SJCRH30 (cell line): ENCODE data around the gene PLPP1. TPM values are rescaled to one million over a fixed set of nuclear protein-coding genes. Genes with fewer than 3 reads are reported as not detected.
A peak's percentile ranks its signal among the peaks of the same experiment; 100 is the strongest.
"Not testable (repeated sequence)": the region's sequence is repeated elsewhere in the genome, so short reads cannot be mapped to it uniquely, and the experiment has no call there.

Experiments
- DNase-seq, 2 experiments: peaks; one replicate each; pipeline ENCODE4 v3.0.0-alpha.2; 2015 to 2020
- H3K27ac ChIP-seq: fragments of 250-450 bp; sonication (Bioruptor Pico); 2 replicates; pipeline ENCODE4 v1.5.1; 2020; ENCODE audit warnings: mild to moderate bottlenecking, moderate library complexity
- H3K27me3 ChIP-seq: fragments of 250-450 bp; sonication (Bioruptor Pico); 2 replicates; pipeline ENCODE4 v1.5.1; 2020; ENCODE audit warnings: mild to moderate bottlenecking, moderate library complexity
- H3K36me3 ChIP-seq: fragments of 250-450 bp; sonication (Bioruptor Pico); 2 replicates; pipeline ENCODE4 v1.5.1; 2020; ENCODE audit warnings: mild to moderate bottlenecking, moderate library complexity
- H3K4me1 ChIP-seq: fragments of 250-450 bp; sonication (Bioruptor Pico); 2 replicates; pipeline ENCODE4 v1.5.1; 2020; ENCODE audit warnings: mild to moderate bottlenecking, moderate library complexity
- H3K4me3 ChIP-seq: fragments of 250-450 bp; sonication (Bioruptor Pico); 2 replicates; pipeline ENCODE4 v1.5.1; 2020; ENCODE audit warnings: mild to moderate bottlenecking, moderate library complexity
- H3K9me3 ChIP-seq: fragments of 250-450 bp; sonication (Bioruptor Pico); replicated peaks from 2 replicates; pipeline ENCODE4 v1.5.1; 2020; ENCODE audit warnings: mild to moderate bottlenecking, moderate library complexity
- total RNA-seq: library from RNA; depleted of rRNA; stranded (reverse); fragments of >200 nt; shearing (Covaris generic); gene quantifications from 2 replicates; pipeline ENCODE4 v1.2.3, GENCODE V29; 2014

Gene PLPP1
- total RNA-seq, 1 experiment from 2014 or later = 35.1 TPM

DNA sequence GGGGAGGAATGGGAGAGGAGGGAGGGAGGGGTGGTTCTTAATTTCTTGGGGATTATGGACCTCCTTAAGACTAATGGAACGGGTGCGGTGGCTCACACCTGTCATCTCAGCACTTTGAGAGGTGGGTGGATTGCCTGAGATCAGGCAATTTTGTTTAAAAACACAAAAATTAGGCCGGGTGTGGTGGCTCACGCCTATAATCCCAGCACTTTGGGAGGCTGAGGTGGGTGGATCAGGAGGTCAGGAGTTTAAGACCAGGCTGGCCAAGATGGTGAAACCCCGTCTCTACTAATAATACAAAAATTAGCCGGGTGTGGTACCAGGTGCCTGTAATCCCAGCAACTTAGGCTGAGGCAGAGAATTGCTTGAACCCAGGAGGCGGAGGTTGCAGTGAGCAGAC is 30.8 kb downstream of the PLPP1 start:
- not testable (repeated sequence) for H3K4me3 ChIP-seq, H3K27me3 ChIP-seq, H3K27ac ChIP-seq, DNase-seq, H3K36me3 ChIP-seq, H3K4me1 ChIP-seq, H3K9me3 ChIP-seq

DNA sequence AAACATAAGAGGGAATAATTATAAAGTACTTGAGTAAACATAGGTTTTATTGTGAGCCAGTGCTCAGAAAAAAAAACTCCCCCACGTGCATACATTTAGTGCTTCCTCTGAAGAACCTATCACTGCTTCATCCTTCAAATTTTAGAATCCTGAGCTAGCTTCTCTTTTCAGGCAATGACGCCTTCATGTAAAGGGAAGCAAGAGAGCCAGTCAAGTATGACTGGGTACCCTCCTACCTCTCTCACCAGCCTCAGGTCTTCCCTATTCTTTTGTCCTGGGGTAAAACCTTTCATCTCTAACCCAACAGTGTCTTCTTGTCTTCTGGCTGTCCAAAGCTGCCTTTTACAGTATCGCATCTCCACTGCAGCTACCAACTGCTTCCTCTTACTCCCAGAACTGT is 32.0 kb downstream of the PLPP1 start:
- no peaks in the 10 kb centered on the region for H3K36me3 ChIP-seq
- H3K27ac ChIP-seq = no peak overlapping the region
- no peak for DNase-seq
- H3K27me3 ChIP-seq = no peaks in the 10 kb centered on the region
- peaks cover 9% of the 10 kb centered on the region; the same call in 1 of the 2 replicates for H3K4me1 ChIP-seq
- no peaks in the 10 kb centered on the region for H3K9me3 ChIP-seq
- H3K4me3 ChIP-seq = no peak overlapping the region

DNA sequence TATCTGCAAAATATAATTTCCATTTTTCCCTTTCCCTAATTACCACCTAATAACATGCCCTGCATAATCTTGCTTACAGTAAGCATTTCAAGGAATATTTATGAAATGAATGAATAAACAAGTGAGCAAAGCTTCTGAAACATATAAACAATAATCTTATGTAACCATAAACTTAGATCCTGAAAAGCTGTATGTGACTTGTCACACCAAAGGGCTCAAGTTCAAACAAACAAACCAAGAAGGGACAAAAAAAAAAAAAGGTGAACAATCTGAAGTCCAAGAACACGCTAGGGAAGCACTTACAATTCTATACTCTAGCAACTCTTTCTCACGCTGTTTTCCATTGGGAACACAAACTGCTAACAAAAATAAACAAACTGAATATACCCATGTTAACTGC is 36.3 kb downstream of the PLPP1 start:
- no peak overlapping the region for H3K27ac ChIP-seq
- H3K4me3 ChIP-seq = no peak overlapping the region
- no peaks in the 10 kb centered on the region for H3K9me3 ChIP-seq
- no peaks in the 10 kb centered on the region for H3K27me3 ChIP-seq
- DNase-seq = no peak
- no peaks in the 10 kb centered on the region for H3K4me1 ChIP-seq
- H3K36me3 ChIP-seq = no peaks in the 10 kb centered on the region

DNA sequence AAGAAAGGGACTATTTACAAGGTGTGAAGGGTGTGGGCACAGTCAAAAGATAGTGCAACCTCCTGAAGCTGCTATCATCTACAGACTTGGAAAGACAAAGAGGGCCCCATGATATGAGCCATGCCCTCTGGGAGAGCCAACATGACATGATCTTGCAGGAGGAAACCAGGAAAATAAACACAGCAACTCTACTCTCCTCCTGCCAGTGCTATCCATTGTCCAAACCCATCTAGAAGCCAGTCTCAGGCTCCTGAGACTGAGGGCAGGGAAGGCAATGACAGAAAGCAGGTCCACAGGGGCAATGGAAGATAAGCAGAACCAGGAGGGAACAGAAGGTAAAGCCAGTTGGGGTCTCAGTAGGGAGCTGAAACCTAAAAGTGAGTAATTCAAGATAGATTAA is 37.1 kb downstream of the PLPP1 start:
- Histone ChIP-seq H3K4me1 (no peaks in the 10 kb centered on the region), H3K4me3 (no peak overlapping the region), H3K27ac (no peak overlapping the region), H3K9me3 (no peaks in the 10 kb centered on the region), H3K36me3 (no peaks in the 10 kb centered on the region), H3K27me3 (no peaks in the 10 kb centered on the region)
- no peak for DNase-seq

DNA sequence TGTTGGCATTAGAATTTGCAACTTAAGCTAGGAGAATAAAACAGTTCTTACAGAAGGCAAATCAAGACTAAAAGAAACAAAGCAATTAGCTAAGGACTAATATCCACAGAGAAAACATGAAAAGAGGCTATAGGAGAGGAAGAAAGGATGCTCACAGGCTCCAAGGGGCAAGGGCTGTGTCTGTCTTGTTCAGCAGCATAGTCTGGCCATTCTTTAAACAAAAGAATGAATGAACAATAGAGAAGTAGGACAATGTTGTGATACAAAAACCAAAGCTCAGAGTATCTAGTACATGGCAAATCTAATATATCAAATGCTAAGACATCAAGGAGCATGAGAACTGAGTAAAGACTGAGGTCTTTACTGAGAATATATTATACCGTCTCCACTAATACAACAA is 39.5 kb downstream of the PLPP1 start:
- Histone ChIP-seq H3K4me1 (peaks cover 4% of the 10 kb centered on the region; the same call in 1 of the 2 replicates), H3K4me3 (no peak overlapping the region), H3K36me3 (no peaks in the 10 kb centered on the region), H3K27me3 (no peaks in the 10 kb centered on the region), H3K27ac (no peak overlapping the region), H3K9me3 (no peaks in the 10 kb centered on the region)
- no peak for DNase-seq

DNA sequence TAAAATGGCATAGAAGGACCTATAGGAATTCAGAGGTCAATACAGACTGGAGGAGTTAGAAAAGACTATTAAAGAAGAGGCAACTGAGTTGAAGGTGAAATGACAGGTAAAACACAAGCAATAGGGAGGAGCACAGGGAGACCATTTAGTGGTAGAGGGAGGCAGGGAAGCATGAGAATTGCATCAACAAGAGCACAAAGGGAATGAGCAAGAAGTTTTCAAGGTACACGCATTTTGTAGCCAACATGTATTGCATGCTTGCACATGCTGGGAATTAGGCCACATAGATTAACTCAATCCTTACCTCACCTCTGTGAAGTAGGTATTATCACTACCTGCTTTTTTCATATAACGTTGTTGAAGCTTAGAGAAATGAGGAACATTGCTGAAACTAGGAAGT is 42.3 kb downstream of the PLPP1 start:
- H3K27me3 ChIP-seq = no peaks in the 10 kb centered on the region
- no peaks in the 10 kb centered on the region for H3K36me3 ChIP-seq
- H3K4me3 ChIP-seq = no peak overlapping the region
- DNase-seq = no peak
- H3K4me1 ChIP-seq = peaks cover 4% of the 10 kb centered on the region; the same call in 1 of the 2 replicates
- H3K9me3 ChIP-seq = 0 out of 2 replicates have a peak, but pooled peaks cover 3% of the 10 kb centered on the region
- no peak overlapping the region for H3K27ac ChIP-seq

DNA sequence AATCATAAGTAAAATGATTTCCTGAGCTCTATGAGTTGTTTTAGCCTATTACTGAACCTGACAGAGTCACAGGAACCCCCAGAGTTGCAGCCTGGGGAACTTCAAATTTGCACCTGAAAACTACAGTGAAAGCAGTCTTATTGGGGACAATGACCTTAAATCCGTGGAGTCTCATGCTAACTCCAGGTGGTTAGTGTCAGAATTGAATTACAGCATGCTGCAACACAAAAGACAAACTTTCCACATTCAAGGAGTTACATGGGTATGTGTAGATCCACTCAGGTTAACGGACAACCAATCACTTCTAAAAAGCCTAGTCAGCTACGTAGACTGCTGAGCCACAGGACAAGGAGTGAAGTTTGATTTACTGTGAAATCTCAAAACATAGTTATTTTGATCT is 49.7 kb downstream of the PLPP1 start:
- Histone ChIP-seq H3K4me1 (peaks cover 22% of the 10 kb centered on the region), H3K4me3 (no peak overlapping the region)

DNA sequence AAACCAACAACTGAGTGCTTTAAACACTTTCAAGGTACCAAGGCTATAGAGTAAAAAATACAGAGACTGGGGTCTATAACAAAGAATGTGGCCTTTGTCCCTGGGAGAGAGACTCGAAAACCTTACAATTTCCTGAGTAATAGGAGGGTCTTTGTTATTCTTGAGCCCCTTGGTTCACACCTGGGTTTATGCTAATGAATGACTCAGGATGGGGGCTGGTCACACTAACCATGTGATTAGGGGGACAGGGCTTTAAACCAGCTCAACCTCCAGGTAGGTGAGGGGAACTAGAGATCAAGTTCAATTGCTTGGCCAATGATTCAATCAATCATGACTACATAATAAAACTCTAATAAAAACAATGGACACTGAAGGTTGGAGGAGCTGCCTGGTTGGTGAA is 50.2 kb downstream of the PLPP1 start:
- Histone ChIP-seq H3K9me3 (0 out of 2 replicates have a peak, but pooled peaks cover 2% of the 10 kb centered on the region), H3K27me3 (no peaks in the 10 kb centered on the region), H3K4me3 (no peak overlapping the region), H3K27ac (no peak overlapping the region), H3K36me3 (peaks cover 5% of the 10 kb centered on the region; the same call in 1 of the 2 replicates), H3K4me1 (peaks cover 25% of the 10 kb centered on the region)
- DNase-seq = no peak

More for the DNA sequence above, 49.7 kb downstream of the PLPP1 start:
- Histone ChIP-seq H3K9me3 (0 out of 2 replicates have a peak, but pooled peaks cover 3% of the 10 kb centered on the region), H3K27ac (no peak overlapping the region), H3K27me3 (no peaks in the 10 kb centered on the region), H3K36me3 (peaks cover 5% of the 10 kb centered on the region; the same call in 1 of the 2 replicates)
- no peak for DNase-seq

DNA sequence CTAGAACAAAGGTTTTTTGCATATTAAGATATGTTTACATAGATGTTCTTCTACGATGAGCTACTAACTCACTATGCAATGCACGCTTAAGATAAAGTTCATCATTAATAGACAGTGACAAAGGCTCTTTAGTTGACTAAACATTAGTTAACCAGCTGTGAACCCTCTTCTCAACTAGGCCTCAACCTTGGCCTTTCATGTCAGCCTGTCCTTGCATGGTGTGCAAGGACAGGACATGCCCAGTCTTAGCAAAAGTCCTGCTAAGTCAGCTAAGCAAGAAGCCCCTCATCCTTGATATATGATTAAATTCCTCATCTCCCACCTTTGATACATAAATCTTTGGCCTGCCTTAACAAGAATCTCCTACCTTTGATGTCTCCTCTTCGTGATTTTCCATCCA is 50.9 kb downstream of the PLPP1 start:
- H3K9me3 ChIP-seq = no peaks in the 10 kb centered on the region
- peaks cover 25% of the 10 kb centered on the region for H3K4me1 ChIP-seq
- no peaks in the 10 kb centered on the region for H3K27me3 ChIP-seq
- H3K4me3 ChIP-seq = no peak overlapping the region
- H3K36me3 ChIP-seq = peaks cover 5% of the 10 kb centered on the region; the same call in 1 of the 2 replicates
- H3K27ac ChIP-seq = no peak overlapping the region
- DNase-seq = no peak

DNA sequence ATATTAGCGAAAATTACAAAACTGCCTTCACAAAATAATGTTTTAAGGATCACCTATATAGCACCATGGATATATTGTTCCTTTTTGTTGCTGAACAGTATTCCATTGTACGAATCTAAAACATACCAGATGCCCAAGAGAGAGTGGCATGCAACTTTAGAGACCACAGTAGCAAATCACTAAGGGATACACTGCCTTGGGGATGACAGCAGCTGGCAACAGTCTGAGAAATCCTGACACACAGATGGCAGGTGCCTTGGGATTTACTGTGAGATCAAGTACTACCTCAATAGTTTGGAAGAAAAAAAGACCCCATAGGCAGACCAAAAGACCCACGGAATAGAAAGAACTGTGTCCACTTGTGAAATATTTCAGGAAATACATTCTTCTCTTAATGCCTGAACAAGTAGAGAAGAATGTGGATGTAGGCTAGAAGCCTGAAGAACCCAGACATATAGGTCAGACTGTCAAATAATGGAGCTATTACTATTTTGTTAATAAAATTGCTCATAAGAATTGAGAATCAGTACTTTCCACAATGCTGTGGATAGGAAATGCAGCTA is 53.4 kb downstream of the PLPP1 start:
- peaks cover 5% of the 10 kb centered on the region; the same call in 1 of the 2 replicates for H3K36me3 ChIP-seq
- peaks cover 25% of the 10 kb centered on the region for H3K4me1 ChIP-seq
- H3K27me3 ChIP-seq = no peaks in the 10 kb centered on the region
- H3K4me3 ChIP-seq = no peak overlapping the region
- DNase-seq = peak; percentile 81 to 92
- H3K9me3 ChIP-seq = no peaks in the 10 kb centered on the region
- peak overlapping the region; percentile 55 for H3K27ac ChIP-seq

DNA sequence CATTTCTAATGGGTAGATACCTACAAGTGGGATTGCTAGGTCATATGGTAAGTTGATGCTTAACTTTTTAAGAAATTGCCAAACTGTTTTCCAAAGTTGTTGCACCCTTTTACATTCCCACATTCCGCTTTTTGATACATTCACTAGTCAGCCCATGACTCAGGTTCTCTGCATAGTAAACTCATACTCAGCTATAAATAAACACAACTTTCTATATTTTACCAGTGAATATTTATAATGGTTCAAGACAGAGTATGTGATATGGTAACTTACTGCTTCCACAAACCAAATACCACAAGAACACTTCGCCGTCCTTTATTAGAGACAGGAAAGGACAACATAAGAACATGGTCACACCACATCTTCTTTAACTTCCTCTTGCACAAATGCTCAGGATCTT is 54.0 kb downstream of the PLPP1 start:
- peaks cover 5% of the 10 kb centered on the region; the same call in 1 of the 2 replicates for H3K36me3 ChIP-seq
- H3K4me3 ChIP-seq = no peak overlapping the region
- H3K27me3 ChIP-seq = no peaks in the 10 kb centered on the region
- peaks cover 25% of the 10 kb centered on the region for H3K4me1 ChIP-seq
- H3K9me3 ChIP-seq = no peaks in the 10 kb centered on the region
- H3K27ac ChIP-seq = peak overlapping the region; percentile 55
- DNase-seq = no peak

DNA sequence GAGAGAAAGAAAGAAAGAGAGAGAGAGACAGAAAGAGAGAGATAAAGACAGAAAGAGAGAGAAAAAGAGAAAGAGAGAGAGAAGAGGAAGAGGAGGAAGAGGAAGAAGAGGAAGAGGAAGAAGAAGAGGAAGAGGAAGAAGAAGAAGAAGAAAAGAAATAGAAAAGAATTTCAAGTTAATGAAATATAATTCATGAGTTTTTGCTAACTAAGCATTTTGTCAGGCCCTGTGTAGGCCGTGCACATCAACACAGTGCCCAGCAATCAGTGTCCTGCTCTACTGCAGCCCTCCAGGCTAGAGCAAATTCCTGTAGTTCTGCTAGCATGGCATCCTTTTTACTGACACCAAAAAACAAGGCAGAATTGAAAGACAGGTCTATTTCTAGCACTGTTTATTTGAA is 62.1 kb downstream of the PLPP1 start:
- no peak overlapping the region for H3K4me3 ChIP-seq
- H3K36me3 ChIP-seq = 0 out of 2 replicates have a peak, but pooled peaks cover 2% of the 10 kb centered on the region
- no peaks in the 10 kb centered on the region; the same call in 1 of the 2 replicates for H3K9me3 ChIP-seq
- H3K27me3 ChIP-seq = no peaks in the 10 kb centered on the region
- H3K27ac ChIP-seq = no peak overlapping the region
- peaks cover 18% of the 10 kb centered on the region for H3K4me1 ChIP-seq
- DNase-seq = no peak

DNA sequence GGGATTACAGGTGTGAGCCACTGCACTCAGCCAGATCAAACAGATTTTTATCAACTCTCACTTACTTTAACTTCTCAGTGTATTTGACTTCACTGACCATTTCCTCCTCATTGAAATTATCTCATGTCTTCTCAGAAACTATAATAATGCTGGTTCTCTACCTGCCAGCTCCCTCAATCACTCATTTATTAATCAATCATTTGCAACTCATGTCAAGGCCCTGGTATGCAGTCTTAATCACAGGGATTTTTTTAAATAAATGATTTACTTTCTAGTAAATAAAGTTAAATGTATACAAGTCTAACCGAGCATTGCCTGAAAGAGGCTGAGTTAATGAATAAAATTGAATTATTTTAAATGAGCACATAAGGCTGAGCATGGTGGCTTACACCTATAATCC is 63.3 kb downstream of the PLPP1 start:
- Histone ChIP-seq H3K27ac (no peak overlapping the region), H3K9me3 (no peaks in the 10 kb centered on the region; the same call in 1 of the 2 replicates), H3K27me3 (no peaks in the 10 kb centered on the region), H3K36me3 (peaks cover 5% of the 10 kb centered on the region; the same call in 1 of the 2 replicates), H3K4me3 (no peak overlapping the region), H3K4me1 (peaks cover 21% of the 10 kb centered on the region)
- DNase-seq = no peak

DNA sequence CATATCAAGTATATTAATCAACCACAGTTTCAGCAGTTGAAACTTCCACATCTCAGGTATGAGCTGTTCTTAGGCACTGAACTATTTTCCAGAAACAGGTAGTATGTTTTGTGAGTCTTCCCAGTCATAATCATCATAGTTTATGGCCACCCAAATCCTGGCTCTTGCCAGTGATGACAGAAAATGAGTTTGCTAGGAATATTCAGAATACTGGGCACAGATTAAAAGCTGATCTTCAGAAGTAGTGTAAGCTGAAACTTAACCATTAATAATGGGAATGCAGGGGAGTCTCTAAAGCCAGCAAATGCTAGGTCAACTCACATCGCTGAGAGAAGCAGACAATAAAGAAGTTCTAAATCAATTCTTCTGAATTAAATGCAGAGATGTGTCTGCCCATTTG is 64.5 kb downstream of the PLPP1 start:
- Histone ChIP-seq H3K27ac (no peak overlapping the region), H3K27me3 (no peaks in the 10 kb centered on the region), H3K9me3 (no peaks in the 10 kb centered on the region; the same call in 1 of the 2 replicates), H3K36me3 (peaks cover 5% of the 10 kb centered on the region; the same call in 1 of the 2 replicates), H3K4me3 (no peak overlapping the region), H3K4me1 (peaks cover 21% of the 10 kb centered on the region)
- DNase-seq = no peak

DNA sequence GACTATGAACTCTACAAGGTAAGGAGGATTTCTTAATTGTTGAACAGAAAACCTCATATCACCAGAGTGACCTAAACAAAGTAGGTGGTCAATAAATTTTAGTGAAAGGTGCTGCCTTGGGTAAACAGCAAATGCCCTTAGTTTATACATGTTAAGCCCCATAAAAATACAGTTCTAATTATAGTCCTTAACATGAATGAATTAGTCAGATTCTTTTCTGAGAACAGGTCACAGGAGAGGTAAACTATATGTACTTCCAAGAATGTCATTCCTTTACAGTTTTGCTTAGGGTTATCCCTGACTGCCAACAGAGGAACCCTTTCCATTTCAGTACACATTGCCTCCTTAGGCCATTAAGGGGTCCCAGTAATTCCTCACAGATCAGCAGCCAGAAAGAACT is 64.9 kb downstream of the PLPP1 start:
- Histone ChIP-seq H3K36me3 (peaks cover 5% of the 10 kb centered on the region; the same call in 1 of the 2 replicates), H3K27me3 (no peaks in the 10 kb centered on the region), H3K9me3 (no peaks in the 10 kb centered on the region; the same call in 1 of the 2 replicates), H3K4me1 (peaks cover 21% of the 10 kb centered on the region), H3K27ac (no peak overlapping the region), H3K4me3 (no peak overlapping the region)
- DNase-seq = no peak
